Neural progenitor cell (in vitro differentiated cells): ENCODE results near the gene TCF7L1. TPM values are rescaled to one million over a fixed set of nuclear protein-coding genes. Genes with fewer than 3 reads are reported as not detected.
"Not testable (repeated sequence)": the region's sequence is repeated elsewhere in the genome, so short reads cannot be mapped to it uniquely, and the experiment has no call there.

ENCODE experiments used
- DNase-seq: peaks from one replicate; pipeline ENCODE4 v3.0.0-alpha.2; 2016; ENCODE audit warnings: low spot score
- H2AFZ ChIP-seq: fragments of 200-600 bp; sonication (generic); replicated peaks from 2 replicates; pipeline ENCODE4 v1.6.1; 2016; ENCODE audit warnings: antibody characterized with exemption
- H3F3A ChIP-seq: fragments of 200-600 bp; sonication (generic); 2 replicates; pipeline ENCODE4 v1.6.1; 2016; ENCODE audit warnings: antibody characterized with exemption, low read depth
- H3K27ac ChIP-seq: fragments of 200-600 bp; sonication (generic); 2 replicates; pipeline ENCODE4 v1.5.1; 2016; ENCODE audit warnings: mild to moderate bottlenecking
- H3K27me3 ChIP-seq: fragments of 200-600 bp; sonication (generic); 2 replicates; pipeline ENCODE4 v1.6.1; 2016; ENCODE audit warnings: mild to moderate bottlenecking, moderate library complexity
- H3K36me3 ChIP-seq: fragments of 200-600 bp; sonication (generic); 2 replicates; pipeline ENCODE4 v1.5.1; 2016
- H3K4me1 ChIP-seq: fragments of 200-600 bp; sonication (generic); 2 replicates; pipeline ENCODE4 v1.6.1; 2016; ENCODE audit warnings: mixed run types
- H3K4me2 ChIP-seq: fragments of 200-600 bp; sonication (generic); 2 replicates; pipeline ENCODE4 v1.6.1; 2016
- H3K4me3 ChIP-seq: fragments of 200-600 bp; sonication (generic); 2 replicates; pipeline ENCODE4 v1.5.1; 2016
- H3K79me2 ChIP-seq: fragments of 200-600 bp; sonication (generic); 2 replicates; pipeline ENCODE4 v1.6.1; 2016; ENCODE audit warnings: low read depth
- H3K9ac ChIP-seq: fragments of 200-600 bp; sonication (generic); 2 replicates; pipeline ENCODE4 v1.6.1; 2016
- H3K9me3 ChIP-seq: fragments of 200-600 bp; sonication (generic); 2 replicates; pipeline ENCODE4 v1.5.1; 2016; ENCODE audit warnings: low read depth
- H4K20me1 ChIP-seq: fragments of 200-600 bp; sonication (generic); 2 replicates; pipeline ENCODE4 v1.6.1; 2016; ENCODE audit warnings: low read depth
- H3K27ac Mint-ChIP-seq: 3 replicates; pipeline ENCODE4 v1.8.0; 2021; ENCODE audit warnings: mixed read lengths
- H3K27me3 Mint-ChIP-seq: 2 replicates; pipeline ENCODE4 v1.8.0; 2022; ENCODE audit warnings: low read depth, mild to moderate bottlenecking, inconsistent platforms, moderate library complexity, mixed read lengths; ENCODE audit not compliant: insufficient read depth
- H3K36me3 Mint-ChIP-seq: 3 replicates; pipeline ENCODE4 v1.8.0; 2021; ENCODE audit warnings: mixed read lengths
- H3K4me1 Mint-ChIP-seq: 3 replicates; pipeline ENCODE4 v1.8.0; 2021; ENCODE audit warnings: mixed read lengths
- H3K4me3 Mint-ChIP-seq: 3 replicates; pipeline ENCODE4 v1.8.0; 2021; ENCODE audit warnings: mild to moderate bottlenecking, moderate library complexity, mixed read lengths
- H3K9me3 Mint-ChIP-seq: 3 replicates; pipeline ENCODE4 v1.8.0; 2020; ENCODE audit warnings: mixed read lengths
- CTCF ChIP-seq: fragments of 200-600 bp; sonication (generic); IDR thresholded peaks from 2 replicates; pipeline ENCODE4 v1.5.1; 2017; ENCODE audit warnings: antibody characterized with exemption, mild to moderate bottlenecking
- EZH2 ChIP-seq: fragments of 200-600 bp; sonication (generic); IDR thresholded peaks from 2 replicates; pipeline ENCODE4 v1.6.1; 2017; ENCODE audit warnings: antibody characterized with exemption, mild to moderate bottlenecking, moderate library complexity
- EZH2phosphoT487 ChIP-seq: fragments of 200-600 bp; sonication (generic); IDR thresholded peaks from 2 replicates; pipeline ENCODE4 v1.6.1; 2017; ENCODE audit warnings: antibody characterized with exemption
- total RNA-seq: library from RNA; depleted of rRNA; stranded (reverse); fragments of >200 nt; gene quantifications from 2 replicates; pipeline ENCODE4 v1.2.3, GENCODE V29; 2015; ENCODE audit warnings: low replicate concordance

Gene TCF7L1
- total RNA-seq, 1 donor from 2014 or later = 1.0 TPM

- no peak overlapping the region for H3K27ac Mint-ChIP-seq
- H2AFZ ChIP-seq = no peak overlapping the region
- H3K4me1 Mint-ChIP-seq = peaks cover 17% of the 10 kb centered on the region
- no peak overlapping the region for H3K4me3 Mint-ChIP-seq
- peaks cover 89% of the 10 kb centered on the region for H3K79me2 ChIP-seq
- peaks cover 6% of the 10 kb centered on the region for H3F3A ChIP-seq
- H3K36me3 ChIP-seq = no peaks in the 10 kb centered on the region
- no peak overlapping the region for H3K4me3 ChIP-seq
- H3K9ac ChIP-seq = no peak overlapping the region
- H3K27me3 ChIP-seq = no peaks in the 10 kb centered on the region
- H3K27me3 Mint-ChIP-seq = peaks cover 7% of the 10 kb centered on the region
- no peak overlapping the region for H3K27ac ChIP-seq
- no peaks in the 10 kb centered on the region for H3K9me3 Mint-ChIP-seq
- H3K4me1 ChIP-seq = peaks cover 6% of the 10 kb centered on the region
- H3K36me3 Mint-ChIP-seq = peaks cover 16% of the 10 kb centered on the region
- DNase-seq = no peak
- TF ChIP-seq CTCF (no peak), EZH2 (no peak), EZH2phosphoT487 (no peak)
- no peaks in the 10 kb centered on the region for H3K9me3 ChIP-seq
- peaks cover 8% of the 10 kb centered on the region for H4K20me1 ChIP-seq
- H3K4me2 ChIP-seq = no peak overlapping the region
These were observed 21.0 kb downstream of the TCF7L1 start for GRCh38 chr2:85154048-85154753.

- H3K27me3 ChIP-seq, H3K4me3 Mint-ChIP-seq, H3K4me2 ChIP-seq, H3K27me3 Mint-ChIP-seq, H3K27ac ChIP-seq, H3K9me3 ChIP-seq, H3F3A ChIP-seq, H3K9ac ChIP-seq, H3K9me3 Mint-ChIP-seq, DNase-seq, H3K27ac Mint-ChIP-seq, H3K36me3 ChIP-seq, H2AFZ ChIP-seq, H4K20me1 ChIP-seq, H3K4me1 ChIP-seq, H3K4me3 ChIP-seq: not testable (repeated sequence)
- peaks cover 92% of the 10 kb centered on the region for H3K79me2 ChIP-seq
- H3K36me3 Mint-ChIP-seq = peaks cover 11% of the 10 kb centered on the region
- H3K4me1 Mint-ChIP-seq = peaks cover 17% of the 10 kb centered on the region
These were observed 21.9 kb downstream of the TCF7L1 start for GRCh38 chr2:85155082-85155481.

GRCh38 chr2:85156153-85156552, 23.0 kb downstream of the TCF7L1 start:
- DNase-seq = no peak
- TF ChIP-seq CTCF = no peak
- TF ChIP-seq EZH2phosphoT487 = no peak
- TF ChIP-seq EZH2 = no peak
- Histone ChIP-seq H2AFZ (no peak overlapping the region), H3K4me2 (no peak overlapping the region), H3K4me1 (peaks cover 10% of the 10 kb centered on the region), H3K4me3 (no peak overlapping the region), H3K36me3 (no peaks in the 10 kb centered on the region), H3K27ac (no peak overlapping the region), H3K27me3 (no peaks in the 10 kb centered on the region), H3K79me2 (peaks cover 96% of the 10 kb centered on the region), H3F3A (peaks cover 5% of the 10 kb centered on the region), H3K9me3 (no peaks in the 10 kb centered on the region), H4K20me1 (peaks cover 12% of the 10 kb centered on the region), H3K9ac (no peak overlapping the region)
- Mint-ChIP-seq H3K4me3 (no peak overlapping the region), H3K27me3 (peaks cover 6% of the 10 kb centered on the region), H3K36me3 (peaks cover 9% of the 10 kb centered on the region), H3K4me1 (peaks cover 26% of the 10 kb centered on the region), H3K9me3 (no peaks in the 10 kb centered on the region), H3K27ac (no peak overlapping the region)

GRCh38 chr2:85156619-85157018, 23.4 kb downstream of the TCF7L1 start:
- TF ChIP-seq EZH2 = no peak
- no peak for TF ChIP-seq EZH2phosphoT487
- TF ChIP-seq CTCF = no peak
- Mint-ChIP-seq H3K27me3 (peaks cover 6% of the 10 kb centered on the region), H3K9me3 (no peaks in the 10 kb centered on the region), H3K36me3 (peaks cover 9% of the 10 kb centered on the region), H3K4me3 (no peak overlapping the region), H3K27ac (no peak overlapping the region), H3K4me1 (peaks cover 30% of the 10 kb centered on the region)
- no peak overlapping the region for H2AFZ ChIP-seq
- peaks cover 96% of the 10 kb centered on the region for H3K79me2 ChIP-seq
- no peaks in the 10 kb centered on the region for H3K36me3 ChIP-seq
- H3K9me3 ChIP-seq = no peaks in the 10 kb centered on the region
- no peaks in the 10 kb centered on the region for H3K27me3 ChIP-seq
- peaks cover 17% of the 10 kb centered on the region for H4K20me1 ChIP-seq
- H3K9ac ChIP-seq = no peak overlapping the region
- no peak overlapping the region for H3K4me2 ChIP-seq
- peaks cover 10% of the 10 kb centered on the region for H3F3A ChIP-seq
- H3K27ac ChIP-seq = no peak overlapping the region
- H3K4me3 ChIP-seq = no peak overlapping the region
- peaks cover 15% of the 10 kb centered on the region for H3K4me1 ChIP-seq
- no peak for DNase-seq
